ENCODE data around the gene RNF17. TPM values are rescaled to one million over a fixed set of nuclear protein-coding genes. Genes with fewer than 3 reads are reported as not detected.

The RNF17 gene
- total and polyA plus RNA-seq, 2 donors (not counting 3 experiments of a cell fraction or from before 2014, with no cell fraction given): 0.30 TPM; not detected in 1

DNA sequence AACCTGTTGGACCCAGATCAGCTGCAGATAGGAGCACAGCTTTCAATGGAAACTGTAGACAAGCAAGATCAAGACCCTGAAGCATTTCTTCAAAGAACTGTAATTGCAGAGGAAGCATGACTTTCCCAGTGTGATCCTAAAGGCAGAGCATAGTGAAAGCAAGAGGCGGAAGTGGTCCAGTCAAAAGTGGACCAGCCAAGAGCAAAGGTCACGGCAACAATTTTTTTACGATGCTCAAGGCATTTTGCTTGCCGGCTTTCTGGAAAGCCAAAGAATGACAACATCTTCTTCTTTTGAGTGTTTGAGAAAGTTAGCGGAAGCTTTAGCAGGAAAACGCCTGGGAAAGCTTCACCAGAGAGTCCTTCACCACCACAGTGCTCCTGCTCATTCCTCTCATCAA, 111.6 kb downstream of the RNF17 start:
- H3K9me3 ChIP-seq (replicated peaks; ENCODE audit: control insufficient read depth, insufficient read depth, low read length): no peaks in the 10 kb centered on the region
- H4K20me1 ChIP-seq (replicated peaks; ENCODE audit: control insufficient read depth, extremely low read depth, insufficient read depth, low read length): no peaks in the 10 kb centered on the region
- dilution Hi-C loops (cut with MboI; ENCODE audit: extremely low pct_ligation_motif_present, low sequenced_read_pairs) (no loop called here), intact Hi-C loops (cut with micrococcal nuclease) (no loop called here)
- no peaks in the 10 kb centered on the region for H3K9me1 ChIP-seq (replicated peaks; ENCODE audit: control insufficient read depth, extremely low read depth, insufficient read depth, low read length)
- H3K9ac ChIP-seq (replicated peaks; ENCODE audit: extremely low read depth, insufficient read depth, low read length): no peak overlapping the region
- BruUV-seq (replicated peaks): no TSS peak
- no peaks in the 10 kb centered on the region for H3K27me3 ChIP-seq (ENCODE audit: control insufficient read depth in 2 of 2, insufficient read depth in 2 of 2, low read length in 2 of 2)
- TF ChIP-seq POLR2A (IDR thresholded peaks at IDR 0.05; ENCODE audit: low read depth, low read length): no peak
- no peak for TF ChIP-seq FOS (IDR thresholded peaks at IDR 0.05; ENCODE audit: borderline replicate concordance, insufficient read depth, low read length)
- TF ChIP-seq POLR2AphosphoS5 (IDR thresholded peaks at IDR 0.05; ENCODE audit: insufficient read depth, low read depth, low read length): no peak
- TF ChIP-seq GATA2 (IDR thresholded peaks at IDR 0.05; ENCODE audit: insufficient read depth, insufficient read length, low read depth, low read length): no peak
- TF ChIP-seq, protein P1, sequence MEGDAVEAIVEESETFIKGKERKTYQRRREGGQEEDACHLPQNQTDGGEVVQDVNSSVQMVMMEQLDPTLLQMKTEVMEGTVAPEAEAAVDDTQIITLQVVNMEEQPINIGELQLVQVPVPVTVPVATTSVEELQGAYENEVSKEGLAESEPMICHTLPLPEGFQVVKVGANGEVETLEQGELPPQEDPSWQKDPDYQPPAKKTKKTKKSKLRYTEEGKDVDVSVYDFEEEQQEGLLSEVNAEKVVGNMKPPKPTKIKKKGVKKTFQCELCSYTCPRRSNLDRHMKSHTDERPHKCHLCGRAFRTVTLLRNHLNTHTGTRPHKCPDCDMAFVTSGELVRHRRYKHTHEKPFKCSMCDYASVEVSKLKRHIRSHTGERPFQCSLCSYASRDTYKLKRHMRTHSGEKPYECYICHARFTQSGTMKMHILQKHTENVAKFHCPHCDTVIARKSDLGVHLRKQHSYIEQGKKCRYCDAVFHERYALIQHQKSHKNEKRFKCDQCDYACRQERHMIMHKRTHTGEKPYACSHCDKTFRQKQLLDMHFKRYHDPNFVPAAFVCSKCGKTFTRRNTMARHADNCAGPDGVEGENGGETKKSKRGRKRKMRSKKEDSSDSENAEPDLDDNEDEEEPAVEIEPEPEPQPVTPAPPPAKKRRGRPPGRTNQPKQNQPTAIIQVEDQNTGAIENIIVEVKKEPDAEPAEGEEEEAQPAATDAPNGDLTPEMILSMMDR (IDR thresholded peaks at IDR 0.05; ENCODE audit: extremely low read depth in 1 of 2, insufficient read depth in 1 of 2, low read depth in 1 of 2, low read length in 2 of 2): no peak
- TF ChIP-seq EZH2 (IDR thresholded peaks at IDR 0.05; ENCODE audit: borderline replicate concordance, low read depth, low read length, severe bottlenecking): no peak
- TF ChIP-seq, protein P2, sequence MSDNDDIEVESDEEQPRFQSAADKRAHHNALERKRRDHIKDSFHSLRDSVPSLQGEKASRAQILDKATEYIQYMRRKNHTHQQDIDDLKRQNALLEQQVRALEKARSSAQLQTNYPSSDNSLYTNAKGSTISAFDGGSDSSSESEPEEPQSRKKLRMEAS (IDR thresholded peaks at IDR 0.05; ENCODE audit: insufficient read depth, insufficient read length): no peak
- no peak for TF ChIP-seq JUN (IDR thresholded peaks at IDR 0.05; ENCODE audit: borderline replicate concordance, insufficient read depth, insufficient read length, low read depth)
- no peak for TF ChIP-seq MYC (IDR thresholded peaks at IDR 0.05; ENCODE audit: low read depth, low read length)
- no peaks in the 10 kb centered on the region for H3K36me3 ChIP-seq (ENCODE audit: control insufficient read depth in 2 of 2, extremely low read depth in 1 of 2, insufficient read depth in 2 of 2, low read length in 2 of 2)
- FAIRE-seq: no peak
- no peak overlapping the region for H3K4me2 ChIP-seq (ENCODE audit: insufficient read depth, low read length)
- H3K4me3 ChIP-seq (replicated peaks in 1 of 3; ENCODE audit: insufficient read depth in 1 of 3, low read depth in 1 of 3, low read length in 3 of 3): no peak overlapping the region
- CTCF ChIA-PET: no interaction called here
- no peak overlapping the region for H3K27ac ChIP-seq (ENCODE audit: insufficient read depth, low read depth, low read length)
- H3K4me1 ChIP-seq (ENCODE audit: control insufficient read depth, extremely low read depth, insufficient read depth, low read length): no peaks in the 10 kb centered on the region
- DNase-seq (ENCODE audit: low read depth, low spot score): no peak
- POLR2A ChIA-PET: no interaction called here
- no peaks in the 10 kb centered on the region for H3K79me2 ChIP-seq (ENCODE audit: control insufficient read depth, insufficient read depth, low read length)
- H2AFZ ChIP-seq (ENCODE audit: low read depth, low read length): no peak overlapping the region

Data from endothelial cell of umbilical vein (primary cell).